GM12874 (cell line): ENCODE data around the gene CDKAL1.

ENCODE experiments used
- CTCF ChIP-seq: IDR thresholded peaks from 2 replicates; pipeline ENCODE4 v1.5.1; 2011; ENCODE audit warnings: low read depth, mild to moderate bottlenecking, control low read depth, low read length, moderate library complexity; ENCODE audit not compliant: insufficient read depth

The CDKAL1 gene

GRCh38 chr6:21079468-21080048 is 545.3 kb downstream of the CDKAL1 start:
- no peak for TF ChIP-seq CTCF

GRCh38 chr6:21080221-21080620 is 546.0 kb downstream of the CDKAL1 start:
- TF ChIP-seq CTCF, result no peak

- no peak for TF ChIP-seq CTCF
Observed at GRCh38 chr6:21082091-21082490, 547.8 kb downstream of the CDKAL1 start.

GRCh38 chr6:21083708-21084107 is 549.5 kb downstream of the CDKAL1 start:
- TF ChIP-seq CTCF, result no peak

- TF ChIP-seq CTCF, result no peak
Observed at GRCh38 chr6:21084656-21085055, 550.4 kb downstream of the CDKAL1 start.

GRCh38 chr6:21085211-21085610 is 551.0 kb downstream of the CDKAL1 start:
- no peak for TF ChIP-seq CTCF

- no peak for TF ChIP-seq CTCF
Observed at GRCh38 chr6:21085643-21086042, 551.4 kb downstream of the CDKAL1 start.
